ENCODE results near the gene DEGS2. TPM values are rescaled to one million over a fixed set of nuclear protein-coding genes. Genes with fewer than 3 reads are reported as not detected.

DEGS2 gene
- total RNA-seq, 1 experiment from 2014 or later, result not detected

DNA sequence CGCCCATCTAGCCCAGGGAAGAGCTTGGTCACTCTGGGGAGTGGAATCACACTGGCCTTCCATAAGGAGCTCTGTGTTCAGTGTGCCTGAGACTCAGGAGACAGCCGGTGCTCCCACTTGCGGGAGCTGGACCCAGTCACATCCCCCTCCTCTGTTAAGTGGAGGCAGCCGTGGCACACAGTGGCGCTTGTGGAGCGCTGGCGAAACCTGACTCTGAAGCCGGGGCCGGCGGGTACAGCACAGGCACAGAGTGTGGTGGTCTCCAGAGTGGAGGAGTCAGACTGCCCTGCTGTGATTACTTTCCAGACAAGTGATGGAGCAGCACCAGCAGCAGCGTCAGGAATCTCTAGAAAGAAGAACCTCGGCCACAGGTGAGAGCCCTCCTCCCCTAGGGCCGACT, 33.0 kb downstream of the DEGS2 start:
- H3K27ac ChIP-seq (ENCODE audit: low read depth, low read length, poor library complexity, severe bottlenecking), result no peak overlapping the region
- no peak overlapping the region for H3K4me3 ChIP-seq (ENCODE audit: low read depth, low read length, poor library complexity, severe bottlenecking)
- ChIA-PET POLR2A (ENCODE audit: low non-redundant PET) (no interaction called here), CTCF (no interaction called here)
- intact Hi-C loops (cut with micrococcal nuclease; ENCODE audit: unreplicated experiment), result no loop called here
- no peak for DNase-seq (ENCODE audit: low spot score)
- H3K27me3 ChIP-seq (replicated peaks; ENCODE audit: insufficient read depth, low read depth, low read length, poor library complexity), result no peaks in the 10 kb centered on the region
- no peaks in the 10 kb centered on the region for H3K4me1 ChIP-seq (ENCODE audit: insufficient read depth, low read length, poor library complexity, severe bottlenecking)
- TF ChIP-seq, protein P1, sequence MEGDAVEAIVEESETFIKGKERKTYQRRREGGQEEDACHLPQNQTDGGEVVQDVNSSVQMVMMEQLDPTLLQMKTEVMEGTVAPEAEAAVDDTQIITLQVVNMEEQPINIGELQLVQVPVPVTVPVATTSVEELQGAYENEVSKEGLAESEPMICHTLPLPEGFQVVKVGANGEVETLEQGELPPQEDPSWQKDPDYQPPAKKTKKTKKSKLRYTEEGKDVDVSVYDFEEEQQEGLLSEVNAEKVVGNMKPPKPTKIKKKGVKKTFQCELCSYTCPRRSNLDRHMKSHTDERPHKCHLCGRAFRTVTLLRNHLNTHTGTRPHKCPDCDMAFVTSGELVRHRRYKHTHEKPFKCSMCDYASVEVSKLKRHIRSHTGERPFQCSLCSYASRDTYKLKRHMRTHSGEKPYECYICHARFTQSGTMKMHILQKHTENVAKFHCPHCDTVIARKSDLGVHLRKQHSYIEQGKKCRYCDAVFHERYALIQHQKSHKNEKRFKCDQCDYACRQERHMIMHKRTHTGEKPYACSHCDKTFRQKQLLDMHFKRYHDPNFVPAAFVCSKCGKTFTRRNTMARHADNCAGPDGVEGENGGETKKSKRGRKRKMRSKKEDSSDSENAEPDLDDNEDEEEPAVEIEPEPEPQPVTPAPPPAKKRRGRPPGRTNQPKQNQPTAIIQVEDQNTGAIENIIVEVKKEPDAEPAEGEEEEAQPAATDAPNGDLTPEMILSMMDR (conservative IDR thresholded peaks at IDR 0.05; ENCODE audit: low read depth, low read length), result no peak
- TF ChIP-seq EZH2 (IDR thresholded peaks at IDR 0.05; ENCODE audit: borderline replicate concordance, low read depth, low read length, poor library complexity, severe bottlenecking), result no peak
- no peaks in the 10 kb centered on the region for H3K36me3 ChIP-seq (ENCODE audit: insufficient read depth, low read length, poor library complexity, severe bottlenecking)
- H3K9me3 ChIP-seq (ENCODE audit: low read depth, low read length, poor library complexity, severe bottlenecking), result no peaks in the 10 kb centered on the region
- no TSS peak for BruUV-seq (replicated peaks)

DNA sequence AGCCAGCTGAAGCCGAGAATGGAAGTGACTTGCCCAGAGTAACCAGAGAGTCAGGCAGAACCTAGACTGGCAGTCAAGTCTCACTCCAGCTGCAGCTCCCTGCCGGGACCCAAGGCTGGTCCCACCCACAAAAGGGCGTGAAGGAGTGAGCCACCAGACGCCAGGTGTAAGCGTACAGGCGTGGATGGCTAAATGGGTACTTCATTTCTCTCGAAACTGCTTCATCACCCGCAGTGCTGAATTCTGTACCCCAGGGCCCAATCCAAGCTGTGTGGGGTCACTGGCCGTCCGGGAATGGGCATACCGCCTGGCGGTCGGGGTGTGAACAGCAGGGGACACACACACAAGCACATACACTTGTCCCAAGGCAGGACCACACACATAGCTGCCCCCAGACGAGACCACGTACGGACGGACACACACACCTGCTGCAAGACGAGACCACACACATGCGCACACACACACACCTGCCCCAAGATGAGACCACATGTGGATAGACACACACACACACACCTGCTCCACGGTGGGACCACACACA, 34.8 kb downstream of the DEGS2 start:
- DNase-seq (ENCODE audit: low spot score), result no peak
- Histone ChIP-seq H3K27ac (ENCODE audit: low read depth, low read length, poor library complexity, severe bottlenecking) (no peak overlapping the region), H3K36me3 (ENCODE audit: insufficient read depth, low read length, poor library complexity, severe bottlenecking) (no peaks in the 10 kb centered on the region), H3K27me3 (replicated peaks; ENCODE audit: insufficient read depth, low read depth, low read length, poor library complexity) (no peaks in the 10 kb centered on the region), H3K4me3 (ENCODE audit: low read depth, low read length, poor library complexity, severe bottlenecking) (no peak overlapping the region), H3K9me3 (ENCODE audit: low read depth, low read length, poor library complexity, severe bottlenecking) (no peaks in the 10 kb centered on the region), H3K4me1 (ENCODE audit: insufficient read depth, low read length, poor library complexity, severe bottlenecking) (no peaks in the 10 kb centered on the region)
- BruUV-seq (replicated peaks), result no TSS peak
- intact Hi-C loops (cut with micrococcal nuclease; ENCODE audit: unreplicated experiment), result no loop called here
- no peak for TF ChIP-seq EZH2 (IDR thresholded peaks at IDR 0.05; ENCODE audit: borderline replicate concordance, low read depth, low read length, poor library complexity, severe bottlenecking)
- TF ChIP-seq, protein P1 (conservative IDR thresholded peaks at IDR 0.05; ENCODE audit: low read depth, low read length), result no peak
- ChIA-PET CTCF (interaction anchor here (0.7 kb wide), 1 partner anchor 201 kb away, joined by 4 read pairs; no protein-coding TSS in a partner anchor), POLR2A (ENCODE audit: low non-redundant PET) (no interaction called here)

DNA sequence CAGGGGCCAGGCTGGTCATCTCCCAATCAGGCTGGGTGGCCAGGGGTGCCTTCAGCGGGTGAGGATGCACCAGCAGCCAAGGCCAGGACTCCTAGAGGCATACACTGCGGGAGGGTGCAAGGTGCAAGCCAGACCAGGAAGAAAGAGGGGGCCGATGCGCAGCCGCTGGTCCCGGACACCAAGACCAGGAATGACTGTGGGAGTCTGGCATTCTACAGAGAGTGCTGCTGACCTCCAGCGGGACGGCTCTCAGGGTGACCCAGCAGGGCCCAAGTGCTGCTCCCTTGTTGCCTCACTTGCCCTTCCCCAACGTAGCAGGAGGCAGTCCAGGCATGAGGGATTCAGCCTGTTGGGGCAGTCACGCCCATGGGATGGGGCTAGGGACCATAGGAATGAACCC, 35.8 kb downstream of the DEGS2 start:
- Histone ChIP-seq H3K36me3 (ENCODE audit: insufficient read depth, low read length, poor library complexity, severe bottlenecking) (no peaks in the 10 kb centered on the region), H3K4me1 (ENCODE audit: insufficient read depth, low read length, poor library complexity, severe bottlenecking) (no peaks in the 10 kb centered on the region), H3K27me3 (replicated peaks; ENCODE audit: insufficient read depth, low read depth, low read length, poor library complexity) (no peaks in the 10 kb centered on the region), H3K9me3 (ENCODE audit: low read depth, low read length, poor library complexity, severe bottlenecking) (no peaks in the 10 kb centered on the region), H3K4me3 (ENCODE audit: low read depth, low read length, poor library complexity, severe bottlenecking) (no peak overlapping the region), H3K27ac (ENCODE audit: low read depth, low read length, poor library complexity, severe bottlenecking) (no peak overlapping the region)
- BruUV-seq (replicated peaks), result no TSS peak
- DNase-seq (ENCODE audit: low spot score), result no peak
- ChIA-PET POLR2A (ENCODE audit: low non-redundant PET) (no interaction called here), CTCF (no interaction called here)
- intact Hi-C loops (cut with micrococcal nuclease; ENCODE audit: unreplicated experiment), result no loop called here
- TF ChIP-seq, protein P1 (conservative IDR thresholded peaks at IDR 0.05; ENCODE audit: low read depth, low read length), result no peak
- no peak for TF ChIP-seq EZH2 (IDR thresholded peaks at IDR 0.05; ENCODE audit: borderline replicate concordance, low read depth, low read length, poor library complexity, severe bottlenecking)

All from A673 (cell line).